Measurements from ENCODE around the gene IL17RC.
"Not testable (repeated sequence)": the region's sequence is repeated elsewhere in the genome, so short reads cannot be mapped to it uniquely, and the experiment has no call there.

The IL17RC gene

GRCh38 chr3:9886328-9886727 lies 30.6 kb upstream of the IL17RC start:
- Mint-ChIP-seq H3K27ac (no peak overlapping the region), H3K9me3 (ENCODE audit: low read depth) (no peaks in the 10 kb centered on the region), H3K4me3 (no peak overlapping the region), H3K27me3 (no peaks in the 10 kb centered on the region), H3K36me3 (peaks cover 2% of the 10 kb centered on the region), H3K4me1 (ENCODE audit: low read depth) (peaks cover 9% of the 10 kb centered on the region)

GRCh38 chr3:9887480-9887879 lies 29.4 kb upstream of the IL17RC start:
- Mint-ChIP-seq H3K27ac (no peak overlapping the region), H3K36me3 (peaks cover 7% of the 10 kb centered on the region), H3K4me3 (no peak overlapping the region), H3K4me1 (ENCODE audit: low read depth) (peaks cover 15% of the 10 kb centered on the region), H3K27me3 (no peaks in the 10 kb centered on the region), H3K9me3 (ENCODE audit: low read depth) (no peaks in the 10 kb centered on the region)

- Mint-ChIP-seq H3K36me3 (peaks cover 14% of the 10 kb centered on the region), H3K4me1 (ENCODE audit: low read depth) (peaks cover 24% of the 10 kb centered on the region), H3K27me3 (no peaks in the 10 kb centered on the region), H3K9me3 (ENCODE audit: low read depth) (no peaks in the 10 kb centered on the region), H3K4me3 (no peak overlapping the region), H3K27ac (no peak overlapping the region)
These were observed 28.4 kb upstream of the IL17RC start for GRCh38 chr3:9888540-9888939.

GRCh38 chr3:9889405-9889804 lies 27.5 kb upstream of the IL17RC start:
- Mint-ChIP-seq H3K36me3 (peaks cover 22% of the 10 kb centered on the region), H3K27ac (peak overlapping the region; percentile 94), H3K27me3 (no peaks in the 10 kb centered on the region)

GRCh38 chr3:9890249-9891071 lies 26.4 kb upstream of the IL17RC start, which contains the start of gene JAGN1:
Gene JAGN1 (plus strand): TSS chr3:9890610. CDS start chr3:9890723, 113 bp downstream.
- Mint-ChIP-seq H3K9me3 (ENCODE audit: low read depth) (peaks cover 3% of the 10 kb centered on the region), H3K36me3 (peaks cover 28% of the 10 kb centered on the region), H3K4me1 (ENCODE audit: low read depth) (peaks cover 41% of the 10 kb centered on the region), H3K4me3 (peak within 1 kb of the TSS; percentile 93), H3K27ac (peak within 1 kb of the TSS; percentile 94), H3K27me3 (no peaks in the 10 kb centered on the region)

More at GRCh38 chr3:9889405-9889804, 27.5 kb upstream of the IL17RC start:
- peaks cover 32% of the 10 kb centered on the region for H3K4me1 Mint-ChIP-seq (ENCODE audit: low read depth)
- H3K9me3 Mint-ChIP-seq (ENCODE audit: low read depth) = no peaks in the 10 kb centered on the region
- H3K4me3 Mint-ChIP-seq = peak overlapping the region; percentile 93

- H3K9me3 Mint-ChIP-seq (ENCODE audit: low read depth) = peaks cover 3% of the 10 kb centered on the region
- H3K4me1 Mint-ChIP-seq (ENCODE audit: low read depth) = peaks cover 44% of the 10 kb centered on the region
- H3K27me3 Mint-ChIP-seq = no peaks in the 10 kb centered on the region
- H3K36me3 Mint-ChIP-seq = peaks cover 28% of the 10 kb centered on the region
- peak overlapping the region; percentile 93 for H3K4me3 Mint-ChIP-seq
- peak overlapping the region; percentile 94 for H3K27ac Mint-ChIP-seq
These were observed 25.8 kb upstream of the IL17RC start for GRCh38 chr3:9891072-9891622.

- H3K4me3 Mint-ChIP-seq = peak overlapping the region; percentile 61
- peaks cover 60% of the 10 kb centered on the region for H3K4me1 Mint-ChIP-seq (ENCODE audit: low read depth)
- H3K27me3 Mint-ChIP-seq = no peaks in the 10 kb centered on the region
- peaks cover 3% of the 10 kb centered on the region for H3K9me3 Mint-ChIP-seq (ENCODE audit: low read depth)
- H3K27ac Mint-ChIP-seq = peak overlapping the region; percentile 89
- peaks cover 28% of the 10 kb centered on the region for H3K36me3 Mint-ChIP-seq
These were observed 23.2 kb upstream of the IL17RC start for GRCh38 chr3:9893739-9894138.

- peaks cover 54% of the 10 kb centered on the region for H3K4me1 Mint-ChIP-seq (ENCODE audit: low read depth)
- not testable (repeated sequence) for H3K27me3 Mint-ChIP-seq; H3K9me3 Mint-ChIP-seq (ENCODE audit: low read depth); H3K4me3 Mint-ChIP-seq
- H3K27ac Mint-ChIP-seq = peak overlapping the region; percentile 41
- H3K36me3 Mint-ChIP-seq = peaks cover 28% of the 10 kb centered on the region
These were observed 21.2 kb upstream of the IL17RC start for GRCh38 chr3:9895715-9896114.

GRCh38 chr3:9896755-9897407 lies 20.0 kb upstream of the IL17RC start:
- not testable (repeated sequence) for H3K27me3 Mint-ChIP-seq; H3K9me3 Mint-ChIP-seq (ENCODE audit: low read depth); H3K4me3 Mint-ChIP-seq
- Mint-ChIP-seq H3K4me1 (ENCODE audit: low read depth) (peaks cover 53% of the 10 kb centered on the region), H3K36me3 (peaks cover 23% of the 10 kb centered on the region), H3K27ac (peak overlapping the region; percentile 41)

GRCh38 chr3:9897408-9898372 lies 19.2 kb upstream of the IL17RC start:
- peaks cover 3% of the 10 kb centered on the region for H3K9me3 Mint-ChIP-seq (ENCODE audit: low read depth)

GRCh38 chr3:9898467-9899241 lies 18.2 kb upstream of the IL17RC start:
- Mint-ChIP-seq H3K36me3 (peaks cover 12% of the 10 kb centered on the region), H3K27ac (peak overlapping the region; percentile 67), H3K4me3 (no peak overlapping the region), H3K27me3 (no peaks in the 10 kb centered on the region), H3K4me1 (ENCODE audit: low read depth) (peaks cover 56% of the 10 kb centered on the region), H3K9me3 (ENCODE audit: low read depth) (peaks cover 3% of the 10 kb centered on the region)

More at GRCh38 chr3:9897408-9898372, 19.2 kb upstream of the IL17RC start:
- Mint-ChIP-seq H3K27me3 (no peaks in the 10 kb centered on the region), H3K4me3 (no peak overlapping the region), H3K27ac (peak overlapping the region; percentile 72), H3K4me1 (ENCODE audit: low read depth) (peaks cover 55% of the 10 kb centered on the region), H3K36me3 (peaks cover 19% of the 10 kb centered on the region)

GRCh38 chr3:9899289-9899791 lies 17.6 kb upstream of the IL17RC start:
- H3K27me3 Mint-ChIP-seq = no peaks in the 10 kb centered on the region
- no peak overlapping the region for H3K4me3 Mint-ChIP-seq
- peaks cover 6% of the 10 kb centered on the region for H3K36me3 Mint-ChIP-seq
- peaks cover 49% of the 10 kb centered on the region for H3K4me1 Mint-ChIP-seq (ENCODE audit: low read depth)
- peak overlapping the region; percentile 67 for H3K27ac Mint-ChIP-seq
- peaks cover 3% of the 10 kb centered on the region for H3K9me3 Mint-ChIP-seq (ENCODE audit: low read depth)

- H3K36me3 Mint-ChIP-seq; H3K27ac Mint-ChIP-seq; H3K27me3 Mint-ChIP-seq; H3K4me3 Mint-ChIP-seq; H3K9me3 Mint-ChIP-seq (ENCODE audit: low read depth): not testable (repeated sequence)
- peaks cover 37% of the 10 kb centered on the region for H3K4me1 Mint-ChIP-seq (ENCODE audit: low read depth)
These were observed 15.9 kb upstream of the IL17RC start for GRCh38 chr3:9900965-9901415.
